Endothelial cell of coronary artery (primary cell): ENCODE results near the gene GABRB2. TPM values are rescaled to one million over a fixed set of nuclear protein-coding genes. Genes with fewer than 3 reads are reported as not detected.

Source experiments
- total RNA-seq: library from RNA; depleted of rRNA; stranded (reverse); fragments of >200 nt; gene quantifications from 2 replicates; pipeline ENCODE4 v1.2.3, GENCODE V29; 2014

The GABRB2 gene
- not detected in 2 replicates for total RNA-seq

DNA sequence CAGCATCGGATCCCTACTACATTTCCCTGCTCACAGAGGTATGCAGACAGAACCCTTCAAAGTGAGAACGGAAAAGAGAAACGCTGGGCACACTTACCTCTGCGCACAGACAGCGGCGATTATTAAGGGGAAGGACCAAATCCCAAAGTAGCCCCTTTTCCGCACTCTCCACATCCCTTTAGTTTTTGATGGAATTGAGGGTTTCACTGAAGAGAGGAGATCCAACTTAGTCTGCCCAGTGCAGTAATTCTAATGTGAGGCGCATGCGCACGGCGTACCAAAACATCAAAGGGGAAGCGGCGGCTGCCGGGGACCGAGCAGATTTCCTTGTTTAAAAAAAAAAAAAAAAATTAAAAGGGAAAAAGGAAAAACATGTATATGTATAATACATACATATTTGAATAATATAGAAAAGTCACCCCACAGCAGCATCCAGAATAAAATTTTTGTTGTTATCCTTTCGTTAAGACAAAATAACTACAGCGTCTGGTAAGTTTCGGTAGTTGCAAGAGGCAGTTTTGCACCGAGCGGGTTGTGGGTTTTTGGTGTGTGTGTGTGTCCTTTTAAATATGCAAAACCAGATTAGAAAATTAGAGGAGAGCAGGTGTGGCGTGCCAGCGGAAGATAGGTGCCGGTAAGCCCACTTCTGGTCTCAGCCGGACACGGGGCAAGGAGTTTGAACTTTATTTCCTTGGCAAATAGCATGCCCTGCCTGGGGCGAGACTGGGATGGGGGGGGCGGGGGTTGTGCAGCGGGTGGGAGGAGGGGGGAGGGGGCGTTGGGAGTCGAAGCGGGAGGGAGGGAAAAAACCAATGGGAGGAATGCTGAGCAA is at the start of gene GABRB2:
Gene GABRB2 (minus strand): TSS at position 256 of the 832 bp plus-strand sequence. CDS start 82 bp downstream, at position 174.

Other genes starting within 250 kb of the GABRB2 start
- not detected in 2 replicates for gene GABRA6, start 139.0 kb upstream of the GABRB2 start, total RNA-seq